ENCODE measurements around the gene CHD9NB.

DNA sequence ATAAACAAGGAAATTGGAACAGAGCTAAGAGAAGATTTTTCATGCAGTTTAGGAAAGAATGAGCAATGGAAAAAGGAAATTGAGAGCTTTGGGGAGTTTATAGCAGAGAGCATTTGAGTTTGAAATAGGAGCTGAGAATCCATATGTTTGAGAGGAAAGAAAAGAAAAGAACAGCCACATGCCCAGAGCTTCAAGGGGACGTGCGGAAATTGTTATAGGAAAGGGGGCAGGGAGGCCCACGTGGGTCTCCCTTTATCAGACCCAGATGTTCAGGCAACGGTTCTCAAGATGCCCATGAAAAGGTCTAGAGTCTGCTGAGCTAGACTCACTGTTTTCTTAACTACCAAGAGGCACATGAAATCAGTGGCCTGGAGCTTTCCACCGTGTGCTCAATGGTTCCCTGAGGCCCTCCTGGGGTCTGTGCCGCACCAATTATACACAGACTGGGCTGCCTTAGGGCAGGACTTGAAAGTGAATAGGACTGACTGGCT, 33.3 kb upstream of the CHD9NB start:
- TF ChIP-seq, protein P1, sequence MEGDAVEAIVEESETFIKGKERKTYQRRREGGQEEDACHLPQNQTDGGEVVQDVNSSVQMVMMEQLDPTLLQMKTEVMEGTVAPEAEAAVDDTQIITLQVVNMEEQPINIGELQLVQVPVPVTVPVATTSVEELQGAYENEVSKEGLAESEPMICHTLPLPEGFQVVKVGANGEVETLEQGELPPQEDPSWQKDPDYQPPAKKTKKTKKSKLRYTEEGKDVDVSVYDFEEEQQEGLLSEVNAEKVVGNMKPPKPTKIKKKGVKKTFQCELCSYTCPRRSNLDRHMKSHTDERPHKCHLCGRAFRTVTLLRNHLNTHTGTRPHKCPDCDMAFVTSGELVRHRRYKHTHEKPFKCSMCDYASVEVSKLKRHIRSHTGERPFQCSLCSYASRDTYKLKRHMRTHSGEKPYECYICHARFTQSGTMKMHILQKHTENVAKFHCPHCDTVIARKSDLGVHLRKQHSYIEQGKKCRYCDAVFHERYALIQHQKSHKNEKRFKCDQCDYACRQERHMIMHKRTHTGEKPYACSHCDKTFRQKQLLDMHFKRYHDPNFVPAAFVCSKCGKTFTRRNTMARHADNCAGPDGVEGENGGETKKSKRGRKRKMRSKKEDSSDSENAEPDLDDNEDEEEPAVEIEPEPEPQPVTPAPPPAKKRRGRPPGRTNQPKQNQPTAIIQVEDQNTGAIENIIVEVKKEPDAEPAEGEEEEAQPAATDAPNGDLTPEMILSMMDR (IDR thresholded peaks at IDR 0.05; ENCODE audit: insufficient read depth, low read length): no peak
- TF ChIP-seq, protein P2, sequence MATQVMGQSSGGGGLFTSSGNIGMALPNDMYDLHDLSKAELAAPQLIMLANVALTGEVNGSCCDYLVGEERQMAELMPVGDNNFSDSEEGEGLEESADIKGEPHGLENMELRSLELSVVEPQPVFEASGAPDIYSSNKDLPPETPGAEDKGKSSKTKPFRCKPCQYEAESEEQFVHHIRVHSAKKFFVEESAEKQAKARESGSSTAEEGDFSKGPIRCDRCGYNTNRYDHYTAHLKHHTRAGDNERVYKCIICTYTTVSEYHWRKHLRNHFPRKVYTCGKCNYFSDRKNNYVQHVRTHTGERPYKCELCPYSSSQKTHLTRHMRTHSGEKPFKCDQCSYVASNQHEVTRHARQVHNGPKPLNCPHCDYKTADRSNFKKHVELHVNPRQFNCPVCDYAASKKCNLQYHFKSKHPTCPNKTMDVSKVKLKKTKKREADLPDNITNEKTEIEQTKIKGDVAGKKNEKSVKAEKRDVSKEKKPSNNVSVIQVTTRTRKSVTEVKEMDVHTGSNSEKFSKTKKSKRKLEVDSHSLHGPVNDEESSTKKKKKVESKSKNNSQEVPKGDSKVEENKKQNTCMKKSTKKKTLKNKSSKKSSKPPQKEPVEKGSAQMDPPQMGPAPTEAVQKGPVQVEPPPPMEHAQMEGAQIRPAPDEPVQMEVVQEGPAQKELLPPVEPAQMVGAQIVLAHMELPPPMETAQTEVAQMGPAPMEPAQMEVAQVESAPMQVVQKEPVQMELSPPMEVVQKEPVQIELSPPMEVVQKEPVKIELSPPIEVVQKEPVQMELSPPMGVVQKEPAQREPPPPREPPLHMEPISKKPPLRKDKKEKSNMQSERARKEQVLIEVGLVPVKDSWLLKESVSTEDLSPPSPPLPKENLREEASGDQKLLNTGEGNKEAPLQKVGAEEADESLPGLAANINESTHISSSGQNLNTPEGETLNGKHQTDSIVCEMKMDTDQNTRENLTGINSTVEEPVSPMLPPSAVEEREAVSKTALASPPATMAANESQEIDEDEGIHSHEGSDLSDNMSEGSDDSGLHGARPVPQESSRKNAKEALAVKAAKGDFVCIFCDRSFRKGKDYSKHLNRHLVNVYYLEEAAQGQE (IDR thresholded peaks at IDR 0.05; ENCODE audit: insufficient replicate concordance, low read depth): no peak
- TF ChIP-seq SPI1 (IDR thresholded peaks at IDR 0.05; ENCODE audit: borderline replicate concordance, low read depth): no peak
- TF ChIP-seq POLR2AphosphoS5 (IDR thresholded peaks at IDR 0.05; ENCODE audit: low read depth): no peak
- no peak for TF ChIP-seq GABPA (IDR thresholded peaks at IDR 0.05; ENCODE audit: low read depth)
